ENCODE measurements around the gene CTBP1.

CTBP1 gene

DNA sequence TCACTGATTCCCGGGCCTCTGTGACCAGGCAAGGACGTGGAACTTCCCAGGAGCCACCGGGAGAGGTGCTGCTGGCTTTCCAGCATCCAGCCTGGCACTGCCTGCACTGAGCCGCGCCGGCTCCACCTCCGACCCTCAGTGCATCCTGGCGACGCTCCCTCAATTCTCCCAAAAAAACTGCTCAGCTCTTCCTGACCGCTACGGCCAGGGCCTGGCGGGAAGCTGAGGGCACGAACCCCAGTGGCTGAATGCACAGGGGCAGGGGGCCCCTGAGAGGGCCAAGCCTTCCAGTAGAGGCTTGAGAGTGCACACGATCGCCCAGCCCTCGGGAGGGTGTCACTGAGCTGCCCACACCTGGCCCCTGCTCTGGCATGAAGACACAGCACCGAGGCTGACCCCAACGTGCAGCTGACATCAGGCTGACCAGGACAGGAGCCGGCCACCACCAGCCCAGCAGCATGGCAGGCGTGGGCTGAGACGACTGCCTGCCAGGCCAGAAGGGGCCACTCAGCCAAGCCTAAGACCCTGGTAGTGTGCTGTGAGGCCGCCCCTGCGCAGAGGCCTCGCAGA is 6.9 kb downstream of the CTBP1 start:
- Histone ChIP-seq H3K4me2 (ENCODE audit: low read length) (no peak overlapping the region), H3K9me3 (ENCODE audit: insufficient read depth, low read length) (no peaks in the 10 kb centered on the region), H3K79me2 (ENCODE audit: low read length) (peaks cover 78% of the 10 kb centered on the region), H3K4me1 (ENCODE audit: low read length) (peaks cover 9% of the 10 kb centered on the region), H3K9ac (ENCODE audit: low read length) (no peak overlapping the region), H3K27me3 (ENCODE audit: low read depth, low read length) (no peaks in the 10 kb centered on the region), H3K4me3 (ENCODE audit: low read length) (no peak overlapping the region), H2AFZ (ENCODE audit: low read depth, low read length) (no peak overlapping the region), H3K27ac (ENCODE audit: low read length) (no peak overlapping the region), H3K36me3 (replicated peaks; ENCODE audit: low read depth, low read length) (peaks cover 3% of the 10 kb centered on the region), H4K20me1 (ENCODE audit: insufficient read depth, low read length) (peaks cover 80% of the 10 kb centered on the region)
- TF ChIP-seq CTCF (IDR thresholded peaks at IDR 0.05; ENCODE audit: low read depth, low read length) (no peak), EZH2phosphoT487 (IDR thresholded peaks at IDR 0.05; ENCODE audit: low read depth) (no peak)

DNA sequence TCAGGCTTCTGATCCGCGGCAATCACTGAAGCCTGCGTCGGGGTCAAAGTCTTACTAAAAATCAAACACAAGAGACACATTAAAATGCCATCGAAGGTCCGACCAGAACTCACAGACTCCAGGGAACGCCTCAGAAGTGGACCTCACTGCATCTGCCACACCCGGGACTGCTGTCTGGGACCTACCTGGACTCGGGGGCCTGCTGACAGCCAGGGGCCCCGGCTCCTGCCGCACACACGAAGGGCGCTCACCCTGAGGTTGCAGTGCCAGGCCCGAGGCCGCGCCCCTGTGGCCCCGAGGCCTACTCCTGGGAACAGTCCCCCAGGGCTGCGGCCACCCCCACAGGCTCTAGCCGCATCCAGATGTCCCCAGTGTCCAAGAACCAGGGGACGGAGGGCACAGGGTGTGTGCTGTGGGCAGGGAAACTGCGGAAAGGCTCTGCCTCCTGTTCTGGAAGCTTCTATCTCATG is 7.4 kb downstream of the CTBP1 start:
- H3K4me1 ChIP-seq (ENCODE audit: low read length): peaks cover 4% of the 10 kb centered on the region
- peaks cover 75% of the 10 kb centered on the region for H4K20me1 ChIP-seq (ENCODE audit: insufficient read depth, low read length)
- peaks cover 3% of the 10 kb centered on the region for H3K36me3 ChIP-seq (replicated peaks; ENCODE audit: low read depth, low read length)
- no peak overlapping the region for H3K4me2 ChIP-seq (ENCODE audit: low read length)
- H3K4me3 ChIP-seq (ENCODE audit: low read length): no peak overlapping the region
- no peaks in the 10 kb centered on the region for H3K27me3 ChIP-seq (ENCODE audit: low read depth, low read length)
- H2AFZ ChIP-seq (ENCODE audit: low read depth, low read length): no peak overlapping the region
- peaks cover 73% of the 10 kb centered on the region for H3K79me2 ChIP-seq (ENCODE audit: low read length)
- no peak overlapping the region for H3K27ac ChIP-seq (ENCODE audit: low read length)
- H3K9me3 ChIP-seq (ENCODE audit: insufficient read depth, low read length): no peaks in the 10 kb centered on the region
- no peak overlapping the region for H3K9ac ChIP-seq (ENCODE audit: low read length)
- TF ChIP-seq EZH2phosphoT487 (IDR thresholded peaks at IDR 0.05; ENCODE audit: low read depth): no peak
- TF ChIP-seq CTCF (IDR thresholded peaks at IDR 0.05; ENCODE audit: low read depth, low read length): no peak

DNA sequence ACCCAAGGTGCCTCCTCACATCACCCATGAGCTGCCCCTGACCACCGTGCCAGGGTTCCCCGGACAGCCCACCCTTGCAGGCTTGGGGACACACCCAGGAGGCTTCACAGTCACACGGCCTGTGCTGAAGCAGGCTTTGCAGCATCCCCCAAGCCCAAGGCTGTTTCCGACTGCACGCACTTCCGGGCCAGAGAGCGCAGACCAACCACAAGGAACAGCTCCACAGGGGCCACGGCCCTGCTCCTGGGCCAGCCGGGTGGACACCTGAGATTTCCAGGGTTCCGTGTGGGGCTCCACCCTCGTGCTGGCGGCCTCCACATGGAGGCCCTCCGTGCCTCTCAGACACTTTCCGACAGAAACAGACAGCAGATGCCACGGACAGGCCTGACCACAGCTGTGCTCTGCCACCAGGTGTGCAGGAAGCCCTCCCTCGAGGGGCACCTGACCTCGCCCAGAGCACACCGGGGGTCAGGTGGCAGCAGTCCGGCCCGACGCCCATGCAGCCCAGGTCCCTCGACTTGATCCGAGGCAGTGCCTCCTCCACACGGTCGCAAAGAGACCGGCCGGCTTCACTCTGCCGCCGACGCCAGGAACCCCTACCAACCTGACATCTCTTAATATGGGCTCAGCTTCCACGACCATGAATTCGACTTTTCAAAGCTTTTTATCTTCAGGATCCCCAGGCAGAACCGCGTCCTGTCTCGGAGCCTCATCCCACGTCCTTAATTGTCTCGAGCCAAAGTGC is 8.0 kb downstream of the CTBP1 start:
- Histone ChIP-seq H3K27ac (ENCODE audit: low read length) (no peak overlapping the region), H3K36me3 (replicated peaks; ENCODE audit: low read depth, low read length) (peaks cover 5% of the 10 kb centered on the region), H3K79me2 (ENCODE audit: low read length) (peaks cover 67% of the 10 kb centered on the region), H3K4me3 (ENCODE audit: low read length) (no peak overlapping the region), H3K4me1 (ENCODE audit: low read length) (no peaks in the 10 kb centered on the region), H4K20me1 (ENCODE audit: insufficient read depth, low read length) (peaks cover 69% of the 10 kb centered on the region), H3K9ac (ENCODE audit: low read length) (no peak overlapping the region), H2AFZ (ENCODE audit: low read depth, low read length) (no peak overlapping the region), H3K9me3 (ENCODE audit: insufficient read depth, low read length) (no peaks in the 10 kb centered on the region), H3K4me2 (ENCODE audit: low read length) (no peak overlapping the region), H3K27me3 (ENCODE audit: low read depth, low read length) (no peaks in the 10 kb centered on the region)
- TF ChIP-seq EZH2phosphoT487 (IDR thresholded peaks at IDR 0.05; ENCODE audit: low read depth) (no peak), CTCF (IDR thresholded peaks at IDR 0.05; ENCODE audit: low read depth, low read length) (no peak)

DNA sequence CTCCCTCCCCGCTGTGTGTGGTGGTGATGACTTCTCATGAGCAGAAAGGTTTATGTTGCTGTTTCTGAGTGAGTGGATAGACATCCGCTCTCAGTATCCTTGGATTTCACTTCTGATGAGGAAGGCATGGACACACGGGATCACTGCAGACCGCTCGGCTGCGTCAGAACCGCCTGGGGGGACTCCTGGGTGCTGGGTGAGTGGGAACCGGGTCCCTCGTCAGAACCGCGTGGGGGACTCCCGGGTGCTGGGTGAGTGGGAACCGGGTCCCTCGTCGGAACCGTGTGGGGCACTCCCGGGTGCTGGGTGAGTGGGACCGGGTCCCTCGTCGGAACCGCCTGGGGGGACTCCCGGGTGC is 9.0 kb downstream of the CTBP1 start:
- Histone ChIP-seq H4K20me1 (ENCODE audit: insufficient read depth, low read length) (peaks cover 59% of the 10 kb centered on the region), H3K27ac (ENCODE audit: low read length) (no peak overlapping the region), H2AFZ (ENCODE audit: low read depth, low read length) (no peak overlapping the region), H3K27me3 (ENCODE audit: low read depth, low read length) (no peaks in the 10 kb centered on the region), H3K9ac (ENCODE audit: low read length) (no peak overlapping the region), H3K4me3 (ENCODE audit: low read length) (no peak overlapping the region), H3K4me1 (ENCODE audit: low read length) (no peaks in the 10 kb centered on the region), H3K4me2 (ENCODE audit: low read length) (no peak overlapping the region), H3K79me2 (ENCODE audit: low read length) (peaks cover 57% of the 10 kb centered on the region), H3K9me3 (ENCODE audit: insufficient read depth, low read length) (no peaks in the 10 kb centered on the region), H3K36me3 (replicated peaks; ENCODE audit: low read depth, low read length) (peaks cover 12% of the 10 kb centered on the region)
- TF ChIP-seq EZH2phosphoT487 (IDR thresholded peaks at IDR 0.05; ENCODE audit: low read depth): no peak
- no peak for TF ChIP-seq CTCF (IDR thresholded peaks at IDR 0.05; ENCODE audit: low read depth, low read length)
